ENCODE measurements around the gene C1QA.

The C1QA gene

DNA sequence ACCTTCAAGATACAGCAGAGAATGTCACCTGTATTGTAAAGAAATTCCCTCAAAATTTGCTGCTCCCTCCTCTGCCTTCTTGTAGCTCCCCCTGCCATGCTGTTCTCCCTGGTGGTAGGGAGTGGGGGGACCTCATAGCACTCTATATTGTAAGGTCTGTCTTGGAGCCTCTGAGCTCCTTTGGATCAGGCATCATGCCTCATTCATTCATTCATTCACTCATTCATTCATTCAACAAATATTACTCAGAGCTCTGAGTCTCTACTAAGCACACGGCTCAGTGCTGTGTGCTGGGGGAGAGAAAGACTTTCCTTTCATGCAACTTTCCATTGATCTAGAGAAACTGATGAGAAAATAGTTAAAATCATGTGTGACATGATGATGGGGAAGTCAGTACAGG lies 47.1 kb downstream of the C1QA start:
- no peak overlapping the region for H3K4me3 ChIP-seq (ENCODE audit: low read depth, low read length)
- TF ChIP-seq, protein P1, sequence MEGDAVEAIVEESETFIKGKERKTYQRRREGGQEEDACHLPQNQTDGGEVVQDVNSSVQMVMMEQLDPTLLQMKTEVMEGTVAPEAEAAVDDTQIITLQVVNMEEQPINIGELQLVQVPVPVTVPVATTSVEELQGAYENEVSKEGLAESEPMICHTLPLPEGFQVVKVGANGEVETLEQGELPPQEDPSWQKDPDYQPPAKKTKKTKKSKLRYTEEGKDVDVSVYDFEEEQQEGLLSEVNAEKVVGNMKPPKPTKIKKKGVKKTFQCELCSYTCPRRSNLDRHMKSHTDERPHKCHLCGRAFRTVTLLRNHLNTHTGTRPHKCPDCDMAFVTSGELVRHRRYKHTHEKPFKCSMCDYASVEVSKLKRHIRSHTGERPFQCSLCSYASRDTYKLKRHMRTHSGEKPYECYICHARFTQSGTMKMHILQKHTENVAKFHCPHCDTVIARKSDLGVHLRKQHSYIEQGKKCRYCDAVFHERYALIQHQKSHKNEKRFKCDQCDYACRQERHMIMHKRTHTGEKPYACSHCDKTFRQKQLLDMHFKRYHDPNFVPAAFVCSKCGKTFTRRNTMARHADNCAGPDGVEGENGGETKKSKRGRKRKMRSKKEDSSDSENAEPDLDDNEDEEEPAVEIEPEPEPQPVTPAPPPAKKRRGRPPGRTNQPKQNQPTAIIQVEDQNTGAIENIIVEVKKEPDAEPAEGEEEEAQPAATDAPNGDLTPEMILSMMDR (IDR thresholded peaks at IDR 0.05; ENCODE audit: low read depth, low read length) = no peak
- in situ Hi-C loops (cut with HindIII; ENCODE audit: low sequenced_read_pairs) = no loop called here
- no peak for DNase-seq (ENCODE audit: low read depth, low spot score)

DNA sequence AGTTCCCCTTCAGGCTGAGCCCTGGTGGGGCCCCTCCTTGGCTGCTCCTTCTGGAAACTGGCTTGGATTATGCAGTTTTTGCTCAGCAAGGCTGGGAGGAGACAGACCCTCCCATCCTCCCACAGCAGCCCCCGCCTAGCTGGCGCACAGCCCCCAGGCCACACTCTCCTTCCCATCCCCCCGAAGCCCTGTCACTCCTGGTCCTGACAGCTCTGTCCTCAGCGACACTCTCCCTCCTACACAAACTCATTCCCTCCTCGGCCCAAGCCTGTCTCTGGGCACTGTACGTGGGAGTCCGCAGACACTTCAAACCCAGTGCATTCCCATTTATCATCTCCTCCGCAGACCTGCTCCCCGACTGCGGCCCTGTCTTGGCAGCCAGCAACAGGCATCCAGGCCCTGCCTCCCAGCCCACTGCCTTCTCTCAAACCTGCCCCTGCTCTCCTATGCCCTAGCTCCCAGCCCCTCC lies 49.2 kb downstream of the C1QA start:
- TF ChIP-seq, protein P1 (IDR thresholded peaks at IDR 0.05; ENCODE audit: low read depth, low read length) = no peak
- in situ Hi-C loops (cut with HindIII; ENCODE audit: low sequenced_read_pairs) = no loop called here
- H3K4me3 ChIP-seq (ENCODE audit: low read depth, low read length) = no peak overlapping the region
- DNase-seq (ENCODE audit: low read depth, low spot score) = no peak

DNA sequence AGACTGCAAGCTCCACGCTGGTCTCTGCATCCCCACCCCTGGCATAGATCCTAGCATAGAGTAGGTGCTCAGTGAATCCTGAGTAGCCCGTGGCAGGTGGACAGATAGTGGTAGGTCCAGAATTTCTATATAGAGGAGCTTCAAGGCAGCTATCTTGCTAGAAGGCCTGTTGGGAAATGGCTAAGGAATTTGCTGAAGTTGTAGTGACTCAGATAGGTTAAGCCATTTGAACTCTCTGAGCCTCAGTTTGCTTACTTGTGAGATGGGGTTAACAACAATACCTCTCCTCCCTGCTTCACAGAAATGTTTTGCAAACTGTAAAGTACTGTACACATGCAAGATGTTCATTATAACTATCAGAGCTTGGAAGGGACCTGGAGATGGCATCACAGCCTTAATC lies 50.8 kb downstream of the C1QA start:
- in situ Hi-C loops (cut with HindIII; ENCODE audit: low sequenced_read_pairs) = no loop called here
- no peak overlapping the region for H3K4me3 ChIP-seq (ENCODE audit: low read depth, low read length)
- no peak for DNase-seq (ENCODE audit: low read depth, low spot score)
- TF ChIP-seq, protein P1 (IDR thresholded peaks at IDR 0.05; ENCODE audit: low read depth, low read length) = no peak

DNA sequence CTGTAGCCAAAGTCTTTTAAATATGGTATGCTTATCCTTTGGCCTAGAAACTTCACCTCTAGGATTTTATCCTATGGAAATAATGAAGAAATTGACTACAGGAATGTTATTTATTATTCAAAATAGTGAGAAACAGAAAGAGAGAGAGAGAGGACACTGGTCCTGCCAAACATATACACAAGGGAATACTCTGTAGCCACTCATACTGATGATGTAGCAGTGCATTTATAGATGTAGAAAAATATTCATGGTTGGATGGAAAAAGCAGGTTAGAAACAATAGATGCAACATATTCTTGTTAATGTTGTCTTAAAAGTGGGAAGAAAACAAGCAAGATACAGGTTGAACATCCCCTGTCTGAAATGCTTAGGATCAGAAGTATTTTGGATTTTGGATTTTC lies 52.0 kb downstream of the C1QA start:
- TF ChIP-seq, protein P1 (IDR thresholded peaks at IDR 0.05; ENCODE audit: low read depth, low read length) = no peak
- no peak overlapping the region for H3K4me3 ChIP-seq (ENCODE audit: low read depth, low read length)
- DNase-seq (ENCODE audit: low read depth, low spot score) = no peak
- in situ Hi-C loops (cut with HindIII; ENCODE audit: low sequenced_read_pairs) = no loop called here
